Motor neuron (in vitro differentiated cells): ENCODE results near the gene GMPR. TPM values are rescaled to one million over a fixed set of nuclear protein-coding genes. Genes with fewer than 3 reads are reported as not detected.
"Not testable (repeated sequence)": the region's sequence is repeated elsewhere in the genome, so short reads cannot be mapped to it uniquely, and the experiment has no call there.

Source experiments
- ATAC-seq, 8 experiments: fragments of 200-7000 bp; cut with Tn5 transposase; replicated peaks in 6 of 8; 2 replicates each; pipeline ENCODE4 v1.8.0; 2021; ENCODE audit warnings: mild to moderate bottlenecking in 8 of 8, moderate library complexity in 8 of 8
- H3K27ac ChIP-seq, 2 donors: fragments of 250-450 bp; sonication (Bioruptor Pico); 2 replicates each; pipeline ENCODE4 v1.9.0; 2021; ENCODE audit warnings: antibody characterized with exemption in 2 of 2, mild to moderate bottlenecking in 2 of 2, moderate library complexity in 1 of 2
- H3K4me1 ChIP-seq, 2 donors: fragments of 250-450 bp; sonication (Bioruptor Pico); replicated peaks in 1 of 2; 2 replicates each; pipeline ENCODE4 v1.6.1; 2021; ENCODE audit warnings: antibody characterized with exemption in 2 of 2, mild to moderate bottlenecking in 2 of 2, moderate library complexity in 1 of 2
- H3K4me3 ChIP-seq, 5 donors: fragments of 250-450 bp; sonication (Bioruptor Pico); 2 replicates each; pipeline ENCODE4 v1.9.0; 2021; ENCODE audit warnings: antibody characterized with exemption in 5 of 5, mild to moderate bottlenecking in 5 of 5, moderate library complexity in 4 of 5
- WGBS, 10 experiments: fragments of 450-650 bp; shearing (Covaris generic); methylation state at CpG; one replicate each; pipeline ENCODE4 v1.0.0; 2022; 5-methylcytosine and 5-hydroxymethylcytosine counted together
- in situ Hi-C, 9 experiments: fragments of 400-800 bp; cut with MboI; loops; one replicate each; pipeline ENCODE4 v1.15.0; 2021; ENCODE audit warnings: low sequenced_read_pairs in 9 of 9, low pct_unique_long_range_greater_than_20kb in 2 of 9; ENCODE audit not compliant: unreplicated experiment in 9 of 9
- total RNA-seq, 8 experiments: library from RNA; unstranded; fragments of 300-600 nt; gene quantifications; 2 replicates each; pipeline versions ENCODE4 v1.2.3 to v1.2.4, GENCODE V29; 2022

Gene GMPR
- total RNA-seq, 8 experiments from 2014 or later, result 1.1 to 16.4 (median 4.5) TPM

DNA sequence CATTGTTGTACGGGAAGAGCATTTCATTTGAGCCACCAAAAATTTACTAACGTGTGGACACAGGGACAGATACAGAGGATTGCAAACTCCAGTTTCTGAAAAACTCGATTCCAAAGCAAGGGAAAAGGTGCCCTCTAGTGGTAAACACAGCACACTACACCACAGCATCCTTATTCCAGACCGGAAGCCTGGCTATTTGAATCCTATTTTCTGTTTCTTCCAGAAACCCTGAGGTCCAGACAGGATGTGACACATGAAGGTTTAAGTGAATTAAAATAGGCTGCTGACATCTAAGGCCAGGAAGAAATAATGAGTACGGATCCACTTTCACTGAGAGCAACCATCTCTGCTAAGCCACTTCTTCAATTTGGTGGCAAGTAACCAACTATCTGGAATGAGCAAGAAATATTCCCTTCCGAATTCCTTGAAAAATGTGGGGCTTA is 31.8 kb upstream of the GMPR start:
- 0 to 22% (median 7%) methylated on average over 1 to 5 of the region's 6 CpGs; no CpG with 5 or more reads in 1 of the 10 experiments for WGBS, 10 experiments
- peaks cover 13 to 16% of the 10 kb centered on the region in 2 donors for H3K4me1 ChIP-seq
- in situ Hi-C loops, result loop anchor here in 2 of 9 experiments (10.0 to 25.0 kb wide), 2 partner anchors 512 to 519 kb away; no protein-coding TSS in a partner anchor
- H3K4me3 ChIP-seq, result no peak overlapping the region
- no peak overlapping the region for H3K27ac ChIP-seq
- ATAC-seq, result peak; percentile 35 to 78 (median 60)

DNA sequence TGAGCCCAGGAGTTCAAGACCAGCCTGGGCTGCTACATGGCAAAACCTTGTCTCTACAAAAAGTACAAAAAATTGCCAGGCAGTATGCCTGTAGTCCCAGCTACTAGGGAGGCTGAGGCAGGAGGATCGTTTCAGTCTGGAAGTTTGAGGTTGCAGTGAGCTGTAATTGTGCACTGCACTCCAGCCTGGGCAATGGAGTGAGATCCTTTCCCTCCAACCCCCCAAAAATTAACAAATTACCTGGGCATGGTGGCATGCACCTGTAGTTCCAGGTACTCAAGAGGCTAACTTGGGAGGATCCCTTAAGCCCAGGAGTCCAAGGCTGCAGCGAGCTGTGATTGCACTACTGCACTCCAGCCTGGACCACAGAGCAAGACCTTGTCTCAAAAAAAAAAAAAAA is 29.4 kb upstream of the GMPR start:
- H3K27ac ChIP-seq, result no peak overlapping the region
- WGBS, 10 experiments, result 43 to 92% (median 83%) methylated on average over 1 to 2 of the region's 2 CpGs; no CpG with 5 or more reads in 5 of the 10 experiments
- H3K4me1 ChIP-seq, result peaks cover 13 to 16% of the 10 kb centered on the region in 2 donors
- no peak overlapping the region for H3K4me3 ChIP-seq
- in situ Hi-C loops, result loop anchor here in 2 of 9 experiments (10.0 to 25.0 kb wide), 2 partner anchors 514 to 522 kb away; no protein-coding TSS in a partner anchor
- ATAC-seq, result no peak

GRCh38 chr6:16209539-16209938 is 28.8 kb upstream of the GMPR start:
- 26 to 76% (median 56%) methylated on average over 1 to 4 of the region's 4 CpGs; no CpG with 5 or more reads in 1 of the 10 experiments for WGBS, 10 experiments
- in situ Hi-C loops, result loop anchor here in 2 of 9 experiments (10.0 to 25.0 kb wide), 2 partner anchors 515 to 522 kb away; no protein-coding TSS in a partner anchor
- peaks cover 13% of the 10 kb centered on the region in 2 donors for H3K4me1 ChIP-seq
- no peak overlapping the region for H3K4me3 ChIP-seq
- no peak overlapping the region for H3K27ac ChIP-seq
- no peak for ATAC-seq

DNA sequence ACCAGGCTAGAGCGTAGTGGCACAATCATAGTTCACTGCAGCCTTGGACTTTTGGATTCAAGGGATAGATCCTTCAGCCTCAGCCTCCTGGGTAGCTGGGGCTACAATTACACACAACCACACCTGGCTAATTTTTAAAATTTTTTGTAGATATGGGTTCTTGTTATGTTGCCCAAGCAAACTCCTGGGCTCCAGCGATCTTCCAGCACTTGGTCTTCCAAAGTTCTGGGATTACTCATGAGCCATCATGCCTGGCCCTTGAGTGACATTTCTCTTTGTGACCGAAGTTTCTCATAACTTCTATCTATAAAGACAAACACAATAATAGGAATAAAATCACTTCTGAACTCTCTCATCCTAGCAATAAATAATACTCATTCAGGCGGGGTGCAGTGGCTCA is 26.1 kb upstream of the GMPR start:
- H3K4me3 ChIP-seq, result no peak overlapping the region
- H3K27ac ChIP-seq, result no peak overlapping the region
- 82 to 100% (median 96%) methylated on average over 1 to 4 of the region's 4 CpGs for WGBS, 10 experiments
- no peaks in the 10 kb centered on the region for H3K4me1 ChIP-seq
- ATAC-seq, result no peak
- in situ Hi-C loops, result loop anchor here in 1 of 9 experiments (25.0 kb wide), 1 partner anchor 525 kb away; no protein-coding TSS in a partner anchor

DNA sequence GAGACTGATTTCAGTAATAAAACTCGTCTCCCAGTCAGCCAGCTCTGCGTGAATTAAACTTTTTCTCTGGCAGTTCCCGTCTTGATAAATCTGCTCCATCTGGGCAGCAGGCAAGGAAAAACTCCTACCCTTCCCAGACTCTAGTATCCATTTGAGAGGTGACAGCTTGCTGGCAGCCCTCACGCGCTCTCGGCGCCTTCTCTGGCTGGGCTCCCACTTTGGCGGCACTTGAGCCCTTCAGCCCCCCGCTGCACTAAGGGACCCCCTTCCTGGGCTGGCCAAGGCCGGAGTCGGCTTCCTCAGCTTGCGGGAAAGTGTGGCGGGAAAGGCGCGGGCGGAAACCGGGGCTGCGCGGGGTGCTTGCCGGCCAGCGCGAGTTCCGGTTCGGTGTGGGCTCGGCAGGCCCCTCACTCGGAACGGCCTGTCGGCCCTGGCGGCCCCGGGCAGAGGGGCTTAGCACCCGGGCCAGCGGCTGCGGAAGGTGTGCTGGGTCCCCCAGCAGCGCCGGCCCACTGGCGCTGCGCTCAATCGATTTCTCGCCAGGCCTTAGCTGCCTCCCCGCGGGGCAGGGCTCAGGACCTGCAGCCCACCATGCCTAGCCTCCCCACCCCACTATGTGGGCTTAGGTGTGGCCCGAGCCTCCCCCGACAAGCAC is 21.8 kb upstream of the GMPR start:
- Histone ChIP-seq H3K4me1 (no peaks in the 10 kb centered on the region), H3K4me3 (no peak overlapping the region), H3K27ac (no peak overlapping the region)
- no peak for ATAC-seq
- in situ Hi-C loops, result loop anchor here in 1 of 9 experiments (25.0 kb wide), 1 partner anchor 529 kb away; no protein-coding TSS in a partner anchor
- 47 to 100% (median 90%) methylated on average over 2 to 7 of the region's 43 CpGs; no CpG with 5 or more reads in 6 of the 10 experiments for WGBS, 10 experiments

- Histone ChIP-seq H3K4me3 (no peak overlapping the region), H3K27ac (no peak overlapping the region), H3K4me1 (no peaks in the 10 kb centered on the region)
- WGBS, 10 experiments, result 87 to 98% (median 96%) methylated on average over 3 to 14 of the region's 17 CpGs; no CpG with 5 or more reads in 3 of the 10 experiments
- in situ Hi-C loops, result loop anchor here in 1 of 9 experiments (25.0 kb wide), 1 partner anchor 530 kb away; no protein-coding TSS in a partner anchor
- no peak for ATAC-seq
These were observed 21.1 kb upstream of the GMPR start for GRCh38 chr6:16217156-16217721.

DNA sequence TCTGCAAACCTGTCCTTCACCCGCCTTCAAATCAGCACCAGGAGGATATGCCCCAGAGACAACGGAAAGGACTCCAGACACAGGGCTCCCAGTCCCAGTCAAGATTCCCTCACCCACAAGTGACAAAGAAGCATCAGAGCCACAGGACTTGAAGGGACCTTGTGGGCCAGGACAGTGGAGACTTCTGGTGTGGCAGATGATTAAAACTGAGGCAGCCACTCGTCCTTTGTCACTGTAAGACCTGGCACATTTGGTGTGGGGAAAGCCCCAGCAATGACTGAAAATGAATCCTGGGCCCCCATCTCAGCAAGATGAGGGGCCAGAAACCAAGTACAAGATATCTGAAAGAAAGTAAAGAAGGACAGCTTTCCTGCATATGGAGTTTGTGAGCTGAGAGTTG is 15.6 kb upstream of the GMPR start:
- Histone ChIP-seq H3K27ac (no peak overlapping the region), H3K4me3 (no peak overlapping the region), H3K4me1 (peaks cover 0 to 8% of the 10 kb centered on the region in 2 donors)
- in situ Hi-C loops, result loop anchor here in 1 of 9 experiments (25.0 kb wide), 1 partner anchor 536 kb away; no protein-coding TSS in a partner anchor
- ATAC-seq, result no peak
- 20 to 90% (median 79%) methylated on average over 1 to 2 of the region's 3 CpGs; no CpG with 5 or more reads in 6 of the 10 experiments for WGBS, 10 experiments

DNA sequence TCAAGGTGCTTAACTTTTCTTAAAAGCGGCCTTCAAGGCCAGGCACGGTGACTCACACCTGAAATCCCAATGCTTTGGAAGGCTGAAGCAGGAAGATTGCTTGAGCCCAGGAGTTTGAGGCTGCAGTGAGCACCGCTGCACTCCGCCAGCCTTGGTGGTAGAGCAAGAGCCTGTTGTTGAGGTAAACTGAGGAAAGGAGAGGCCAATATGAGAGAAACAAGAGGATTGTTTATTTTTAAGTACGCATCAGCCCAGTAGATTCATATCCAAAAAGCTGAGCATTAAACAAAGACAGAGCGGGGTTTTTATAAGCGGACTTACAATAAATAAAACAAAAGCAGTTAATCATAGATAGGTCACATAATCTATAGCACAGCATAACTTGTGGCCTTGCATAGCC is 15.0 kb upstream of the GMPR start:
- ATAC-seq, result no peak
- H3K27ac ChIP-seq, result no peak overlapping the region
- in situ Hi-C loops, result loop anchor here in 1 of 9 experiments (25.0 kb wide), 1 partner anchor 536 kb away; no protein-coding TSS in a partner anchor
- peaks cover 0 to 8% of the 10 kb centered on the region in 2 donors for H3K4me1 ChIP-seq
- WGBS, 10 experiments, result 80 to 100% (median 94%) methylated on average over 3 to 7 of the region's 7 CpGs; no CpG with 5 or more reads in 2 of the 10 experiments
- no peak overlapping the region for H3K4me3 ChIP-seq

DNA sequence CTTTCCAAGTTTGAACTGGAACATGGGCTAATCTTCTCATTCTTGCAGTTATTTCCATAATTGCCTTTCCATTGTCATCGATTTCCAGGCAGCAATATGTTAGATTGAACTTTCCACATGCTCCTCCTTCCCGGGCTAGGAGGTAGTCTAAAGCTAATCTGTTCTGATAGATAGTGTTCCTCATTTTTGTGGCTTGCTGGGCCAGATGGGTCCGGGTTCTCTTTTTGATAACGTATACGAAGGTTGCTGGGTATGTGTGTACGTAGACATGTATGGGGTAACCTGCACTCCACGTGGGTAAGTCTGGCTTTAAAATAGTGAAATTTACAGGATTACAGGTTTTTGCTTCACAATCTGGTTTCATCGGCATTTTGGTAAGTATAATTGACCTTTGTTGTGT is 14.0 kb upstream of the GMPR start:
- Histone ChIP-seq H3K4me3 (no peak overlapping the region), H3K27ac (no peak overlapping the region), H3K4me1 (peaks cover 6 to 13% of the 10 kb centered on the region in 2 donors)
- WGBS, 10 experiments, result 73 to 100% (median 82%) methylated on average over 1 to 8 of the region's 8 CpGs; no CpG with 5 or more reads in 1 of the 10 experiments
- no peak for ATAC-seq
- in situ Hi-C loops, result loop anchor here in 1 of 9 experiments (25.0 kb wide), 1 partner anchor 537 kb away; no protein-coding TSS in a partner anchor

DNA sequence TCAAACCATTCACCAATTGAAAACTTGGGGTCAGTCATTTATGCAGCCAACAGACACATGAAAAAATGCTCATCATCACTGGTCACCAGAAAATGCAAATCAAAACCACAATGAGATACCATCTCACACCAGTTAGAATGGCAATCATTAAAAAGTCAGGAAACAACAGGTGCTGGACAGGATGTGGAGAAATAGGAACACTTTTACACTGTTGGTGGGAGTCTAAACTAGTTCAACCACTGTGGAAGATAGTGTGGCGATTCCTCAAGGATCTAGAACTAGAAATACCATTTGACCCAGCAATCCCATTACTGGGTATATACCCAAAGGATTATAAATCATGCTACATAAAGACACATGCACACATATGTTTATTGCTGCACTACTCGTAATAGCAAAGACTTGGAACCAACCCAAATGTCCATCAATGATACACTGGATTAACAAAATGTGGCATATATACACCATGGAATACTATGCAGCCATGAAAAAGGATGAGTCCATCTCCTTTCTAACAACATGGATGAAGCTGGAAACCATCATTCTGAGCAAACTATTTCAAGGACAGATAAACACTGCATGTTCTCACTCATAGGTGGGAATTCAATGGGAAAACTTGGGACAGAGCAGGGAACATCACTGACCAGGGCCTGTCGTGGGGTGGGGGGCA is 13.2 kb upstream of the GMPR start:
- ATAC-seq, H3K27ac ChIP-seq, in situ Hi-C loops, H3K4me3 ChIP-seq: not testable (repeated sequence)
- WGBS, 10 experiments, result 0 to 88% (median 80%) methylated on average over 1 to 2 of the region's 3 CpGs; no CpG with 5 or more reads in 3 of the 10 experiments
- peaks cover 14 to 21% of the 10 kb centered on the region in 2 donors for H3K4me1 ChIP-seq

- H3K27ac ChIP-seq, H3K4me3 ChIP-seq, ATAC-seq, in situ Hi-C loops: not testable (repeated sequence)
- peaks cover 14 to 21% of the 10 kb centered on the region in 2 donors for H3K4me1 ChIP-seq
- 60 to 100% (median 89%) methylated on average over 1 to 9 of the region's 23 CpGs; no CpG with 5 or more reads in 3 of the 10 experiments for WGBS, 10 experiments
These were observed 12.0 kb upstream of the GMPR start for GRCh38 chr6:16226117-16227047.
